Mucosa of descending colon (tissue), 3 donors: Measurements from ENCODE around the gene LLGL1. TPM values are rescaled to one million over a fixed set of nuclear protein-coding genes. Genes with fewer than 3 reads are reported as not detected.

ENCODE experiments used
- ATAC-seq: fragments of 200-7000 bp; cut with Tn5 transposase; one replicate; pipeline ENCODE4 v1.9.1; 2020; ENCODE audit warnings: mild to moderate bottlenecking, moderate library complexity
- DNase-seq, 3 donors: peaks; one replicate each; pipeline ENCODE4 v3.0.0-alpha.2; 2020
- H3K36me3 ChIP-seq: fragments of 200-600 bp; one replicate; pipeline ENCODE4 v1.8.0; 2021; ENCODE audit warnings: low read depth, mild to moderate bottlenecking
- H3K4me1 ChIP-seq: fragments of 200-600 bp; one replicate; pipeline ENCODE4 v1.8.0; 2021; ENCODE audit warnings: low read depth, mild to moderate bottlenecking
- H3K4me3 ChIP-seq: fragments of 200-600 bp; one replicate; pipeline ENCODE4 v1.8.0; 2021; ENCODE audit warnings: mild to moderate bottlenecking
- H3K9me3 ChIP-seq: fragments of 200-600 bp; one replicate; pipeline ENCODE4 v1.8.0; 2021; ENCODE audit warnings: mild to moderate bottlenecking
- intact Hi-C, 2 donors: fragments of 100-400 bp; cut with DNase I in 1 of 2; cut with micrococcal nuclease in 1 of 2; formaldehyde crosslinking; loops; one replicate each; pipeline versions ENCODE4 v1.11.0 to v1.11.1; 2022; cut with DNase I, micrococcal nuclease
- total RNA-seq, 3 donors: library from RNA; stranded (reverse); fragmentation: NEBNext Ultra II Directional in 2 of 3; extraction: Animal tissue kit (Norgen Biotek cat#: 25700) in 2 of 3; gene quantifications; one replicate each; pipeline versions ENCODE4 v1.2.1 to v1.2.4, GENCODE V29; 2021 to 2023
- TF ChIP-seq, protein P1 (sequence below): fragments of 200-600 bp; IDR thresholded peaks from one replicate; pipeline ENCODE4 v1.8.0; 2022; ENCODE audit warnings: antibody characterized with exemption, mild to moderate bottlenecking
- donor health status: DM: no; HTN: no; CAD: no; lungs with moderate emphysema.
- donor health status: DM: no; HTN: no; CAD: no.
- donor health status: DM: no; HTN: yes; CAD: no.

Gene LLGL1
- total RNA-seq, 3 donors from 2014 or later, result 6.7 to 15.1 (median 10.3) TPM

DNA sequence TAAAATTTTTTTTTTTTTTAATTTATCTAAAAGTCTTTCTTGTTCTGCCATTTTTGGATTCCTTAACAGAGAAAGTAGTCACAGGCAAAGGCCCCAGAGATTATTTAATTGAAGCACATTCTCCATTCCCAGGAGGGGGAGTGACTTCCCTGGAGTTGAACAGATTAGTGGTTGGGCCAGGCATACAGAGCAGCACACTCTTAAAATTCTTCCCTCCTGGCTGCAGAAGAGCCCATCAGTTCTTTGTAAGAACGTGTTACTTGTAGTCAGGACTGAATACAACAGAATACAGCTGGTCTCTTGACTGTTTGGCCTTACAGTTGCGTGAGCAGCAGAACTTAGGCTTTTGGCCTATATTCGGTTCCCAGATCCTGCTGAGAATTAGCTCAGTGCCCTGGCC, 40.0 kb upstream of the LLGL1 start:
- ATAC-seq (no peak), DNase-seq (no peak)
- H3K9me3 ChIP-seq, result no peaks in the 10 kb centered on the region
- intact Hi-C loops, result no loop called here
- peaks cover 45% of the 10 kb centered on the region for H3K4me1 ChIP-seq
- H3K36me3 ChIP-seq, result peaks cover 5% of the 10 kb centered on the region
- H3K4me3 ChIP-seq, result no peak overlapping the region
- TF ChIP-seq, protein P1, sequence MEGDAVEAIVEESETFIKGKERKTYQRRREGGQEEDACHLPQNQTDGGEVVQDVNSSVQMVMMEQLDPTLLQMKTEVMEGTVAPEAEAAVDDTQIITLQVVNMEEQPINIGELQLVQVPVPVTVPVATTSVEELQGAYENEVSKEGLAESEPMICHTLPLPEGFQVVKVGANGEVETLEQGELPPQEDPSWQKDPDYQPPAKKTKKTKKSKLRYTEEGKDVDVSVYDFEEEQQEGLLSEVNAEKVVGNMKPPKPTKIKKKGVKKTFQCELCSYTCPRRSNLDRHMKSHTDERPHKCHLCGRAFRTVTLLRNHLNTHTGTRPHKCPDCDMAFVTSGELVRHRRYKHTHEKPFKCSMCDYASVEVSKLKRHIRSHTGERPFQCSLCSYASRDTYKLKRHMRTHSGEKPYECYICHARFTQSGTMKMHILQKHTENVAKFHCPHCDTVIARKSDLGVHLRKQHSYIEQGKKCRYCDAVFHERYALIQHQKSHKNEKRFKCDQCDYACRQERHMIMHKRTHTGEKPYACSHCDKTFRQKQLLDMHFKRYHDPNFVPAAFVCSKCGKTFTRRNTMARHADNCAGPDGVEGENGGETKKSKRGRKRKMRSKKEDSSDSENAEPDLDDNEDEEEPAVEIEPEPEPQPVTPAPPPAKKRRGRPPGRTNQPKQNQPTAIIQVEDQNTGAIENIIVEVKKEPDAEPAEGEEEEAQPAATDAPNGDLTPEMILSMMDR, result no peak

DNA sequence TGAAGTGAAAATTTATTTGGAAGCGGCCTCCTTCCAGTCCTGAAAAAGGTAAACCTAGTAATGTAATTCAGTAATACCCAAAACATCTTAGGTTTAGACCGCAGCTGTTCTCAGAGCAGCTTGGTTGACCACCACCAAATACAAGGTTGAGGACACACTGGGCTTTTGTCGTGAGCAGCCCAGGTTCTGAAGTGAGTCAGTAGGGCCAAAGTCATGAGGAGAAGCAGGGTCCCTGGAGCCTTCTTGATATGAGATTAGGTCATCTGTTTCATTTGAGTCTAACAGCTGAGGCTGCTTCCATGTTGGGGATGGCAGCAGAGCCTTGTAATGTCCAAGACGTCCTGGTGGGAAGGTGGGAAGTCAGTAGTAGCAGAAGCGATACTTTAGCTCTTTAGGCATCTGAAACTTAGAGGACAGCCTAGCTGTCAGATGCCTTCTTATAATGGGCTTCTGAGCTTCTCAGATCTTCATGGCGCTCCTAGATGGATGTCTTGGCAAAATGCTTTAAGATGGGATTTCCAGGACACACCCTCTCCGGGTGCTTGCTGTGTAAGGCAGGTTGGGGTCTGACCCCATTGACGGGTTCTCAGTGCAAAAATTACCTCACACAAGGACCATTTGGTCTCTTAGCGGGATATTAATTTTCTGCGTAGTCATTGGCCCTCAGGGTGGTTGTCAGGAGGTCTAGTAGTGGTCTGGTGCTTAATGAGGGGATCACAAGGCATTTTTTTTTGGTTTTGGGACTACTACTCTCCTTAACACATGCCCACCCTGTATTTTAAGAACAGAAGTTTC, 39.4 kb upstream of the LLGL1 start:
- intact Hi-C loops, result no loop called here

DNA sequence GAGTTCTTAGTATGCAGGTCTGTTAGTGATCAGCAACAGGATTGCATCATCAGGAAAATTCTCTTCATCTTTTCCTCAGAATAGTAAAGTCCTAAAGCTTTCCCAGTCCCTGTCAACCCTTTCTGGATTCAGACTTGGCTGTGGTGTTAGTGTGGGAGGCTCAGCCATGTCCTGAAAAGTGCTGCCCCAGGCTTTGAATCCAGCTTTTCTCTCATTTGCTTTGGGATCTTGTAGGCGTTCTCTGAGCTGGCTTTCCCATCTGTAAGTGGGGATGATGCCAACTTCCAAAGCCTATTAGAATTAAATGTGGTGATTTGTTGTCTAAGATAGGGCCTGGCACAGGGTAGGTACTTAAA, 38.8 kb upstream of the LLGL1 start:
- H3K4me1 ChIP-seq, result peaks cover 56% of the 10 kb centered on the region
- no peak overlapping the region for H3K4me3 ChIP-seq
- H3K9me3 ChIP-seq, result no peaks in the 10 kb centered on the region
- no peak for DNase-seq
- TF ChIP-seq, protein P1, result no peak
- peaks cover 5% of the 10 kb centered on the region for H3K36me3 ChIP-seq
- intact Hi-C loops, result no loop called here
- no peak for ATAC-seq

More for the DNA sequence above, 39.4 kb upstream of the LLGL1 start:
- Histone ChIP-seq H3K4me3 (no peak overlapping the region), H3K9me3 (no peaks in the 10 kb centered on the region), H3K4me1 (peaks cover 51% of the 10 kb centered on the region), H3K36me3 (peaks cover 5% of the 10 kb centered on the region)
- DNase-seq (no peak), ATAC-seq (no peak)
- TF ChIP-seq, protein P1, result no peak

DNA sequence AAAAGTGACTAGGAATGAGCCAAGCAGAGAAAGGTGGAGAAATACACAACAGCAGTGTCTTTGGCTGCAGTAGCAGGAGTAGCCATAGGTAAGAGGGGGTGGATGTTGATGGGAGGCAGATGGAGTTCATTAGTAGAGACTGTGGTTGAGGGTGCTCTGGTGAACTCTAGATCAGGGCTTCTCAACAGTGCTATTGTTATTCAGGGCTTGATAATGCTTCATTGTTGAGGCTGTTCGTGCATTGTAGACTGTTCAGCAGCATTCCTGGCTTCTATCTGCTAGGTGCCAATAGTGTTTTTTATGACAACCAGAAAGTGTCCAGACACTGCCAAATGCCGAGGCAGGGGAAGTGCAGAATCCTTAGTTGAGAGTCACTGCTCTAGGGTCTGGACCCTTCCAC, 38.2 kb upstream of the LLGL1 start:
- intact Hi-C loops, result no loop called here
- TF ChIP-seq, protein P1, result no peak
- no peaks in the 10 kb centered on the region for H3K9me3 ChIP-seq
- H3K36me3 ChIP-seq, result peaks cover 5% of the 10 kb centered on the region
- DNase-seq, result no peak
- H3K4me1 ChIP-seq, result peaks cover 54% of the 10 kb centered on the region
- ATAC-seq, result no peak
- no peak overlapping the region for H3K4me3 ChIP-seq

DNA sequence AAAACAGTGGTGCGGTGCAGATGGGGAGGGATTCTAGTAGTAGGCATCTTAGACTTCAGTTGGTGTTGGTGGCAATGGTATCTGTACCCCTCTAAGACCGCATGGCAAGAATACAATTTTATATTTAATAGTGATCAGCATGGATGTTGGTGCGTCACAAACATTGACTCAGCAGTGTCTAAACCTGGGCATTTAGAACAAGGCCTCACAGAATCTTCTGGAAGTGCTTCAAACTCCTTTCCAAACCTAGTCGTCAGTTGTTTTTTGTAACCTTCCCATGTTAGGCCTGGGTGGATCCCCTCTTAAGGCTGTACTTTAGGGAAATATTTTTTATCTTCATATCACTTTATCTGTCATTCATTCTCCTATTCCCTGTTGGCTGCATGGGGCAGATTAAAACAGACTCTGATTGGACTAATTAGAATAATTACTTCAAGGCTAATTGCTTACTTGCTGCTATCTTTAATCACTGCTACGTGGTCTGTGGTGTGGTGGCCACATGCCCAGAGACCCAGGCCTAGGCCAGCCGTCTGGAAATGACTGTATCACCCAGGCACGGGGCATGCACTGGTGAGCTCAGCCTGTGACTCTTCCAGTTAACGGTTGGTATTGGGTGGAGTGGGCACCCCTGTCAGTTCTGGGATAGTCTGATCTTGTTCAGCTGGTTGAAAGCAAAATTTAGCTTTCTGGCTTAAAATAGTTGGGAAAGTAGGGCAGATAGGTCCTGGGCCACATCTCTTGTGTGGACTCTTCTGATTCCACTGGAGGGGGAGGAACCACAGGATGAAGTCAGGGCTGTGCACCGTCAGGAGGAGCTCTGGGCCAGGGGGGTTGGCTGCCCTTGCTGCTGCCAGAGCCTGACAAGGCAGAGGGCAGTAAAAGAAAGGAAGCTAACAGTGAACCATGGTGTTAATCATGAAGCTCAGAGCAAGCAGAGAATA, 37.3 kb upstream of the LLGL1 start:
- Histone ChIP-seq H3K9me3 (no peaks in the 10 kb centered on the region), H3K4me3 (no peak overlapping the region), H3K4me1 (peaks cover 54% of the 10 kb centered on the region), H3K36me3 (peaks cover under 1% of the 10 kb centered on the region)
- TF ChIP-seq, protein P1, result no peak
- ATAC-seq (no peak), DNase-seq (no peak)
- intact Hi-C loops, result no loop called here
